Suprapubic skin (tissue), 3 donors: ENCODE measurements around the gene INTS12.
"Not testable (repeated sequence)": the region's sequence is repeated elsewhere in the genome, so short reads cannot be mapped to it uniquely, and the experiment has no call there.

Source experiments
- POLR2A ChIP-seq, 2 donors: fragments of 450-650 bp; IDR thresholded peaks; one replicate each; pipeline ENCODE4 v1.6.1; 2017; ENCODE audit warnings: antibody characterized with exemption in 2 of 2, mild to moderate bottlenecking in 2 of 2, moderate library complexity in 2 of 2
- TF ChIP-seq, protein P1 (sequence below), 2 donors: fragments of 200-600 bp in 1 of 2; fragments of 450-650 bp in 1 of 2; sonication (generic) in 1 of 2; IDR thresholded peaks; one replicate each; pipeline ENCODE4 v1.5.1; 2016 to 2019; ENCODE audit warnings: antibody characterized with exemption in 2 of 2, mild to moderate bottlenecking in 1 of 2, moderate library complexity in 1 of 2

DNA sequence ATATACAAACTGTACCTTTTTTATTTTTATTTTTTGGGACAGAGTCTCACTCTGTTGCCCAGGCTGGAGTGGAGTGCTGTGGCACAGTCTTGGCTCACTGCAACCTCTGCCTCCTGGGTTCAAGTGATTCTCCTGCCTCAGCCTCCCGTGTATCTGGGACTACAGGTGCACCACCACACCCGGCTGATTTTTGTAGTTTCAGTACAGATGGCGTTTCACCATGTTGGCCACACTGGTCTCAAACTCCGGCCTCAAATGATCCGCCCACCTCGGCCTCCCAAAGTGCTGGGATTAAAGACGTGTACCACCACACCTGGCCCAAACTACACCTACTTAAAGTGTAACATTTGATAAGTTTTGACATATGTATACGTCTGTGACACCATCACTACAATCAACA is 12.7 kb downstream of the INTS12 start:
- TF ChIP-seq, protein P1, sequence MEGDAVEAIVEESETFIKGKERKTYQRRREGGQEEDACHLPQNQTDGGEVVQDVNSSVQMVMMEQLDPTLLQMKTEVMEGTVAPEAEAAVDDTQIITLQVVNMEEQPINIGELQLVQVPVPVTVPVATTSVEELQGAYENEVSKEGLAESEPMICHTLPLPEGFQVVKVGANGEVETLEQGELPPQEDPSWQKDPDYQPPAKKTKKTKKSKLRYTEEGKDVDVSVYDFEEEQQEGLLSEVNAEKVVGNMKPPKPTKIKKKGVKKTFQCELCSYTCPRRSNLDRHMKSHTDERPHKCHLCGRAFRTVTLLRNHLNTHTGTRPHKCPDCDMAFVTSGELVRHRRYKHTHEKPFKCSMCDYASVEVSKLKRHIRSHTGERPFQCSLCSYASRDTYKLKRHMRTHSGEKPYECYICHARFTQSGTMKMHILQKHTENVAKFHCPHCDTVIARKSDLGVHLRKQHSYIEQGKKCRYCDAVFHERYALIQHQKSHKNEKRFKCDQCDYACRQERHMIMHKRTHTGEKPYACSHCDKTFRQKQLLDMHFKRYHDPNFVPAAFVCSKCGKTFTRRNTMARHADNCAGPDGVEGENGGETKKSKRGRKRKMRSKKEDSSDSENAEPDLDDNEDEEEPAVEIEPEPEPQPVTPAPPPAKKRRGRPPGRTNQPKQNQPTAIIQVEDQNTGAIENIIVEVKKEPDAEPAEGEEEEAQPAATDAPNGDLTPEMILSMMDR (IDR thresholded peaks at IDR 0.05): not testable (repeated sequence)
- not testable (repeated sequence) for TF ChIP-seq POLR2A (IDR thresholded peaks at IDR 0.05)
